ENCODE measurements around the gene ACVR1B.

ACVR1B gene

DNA sequence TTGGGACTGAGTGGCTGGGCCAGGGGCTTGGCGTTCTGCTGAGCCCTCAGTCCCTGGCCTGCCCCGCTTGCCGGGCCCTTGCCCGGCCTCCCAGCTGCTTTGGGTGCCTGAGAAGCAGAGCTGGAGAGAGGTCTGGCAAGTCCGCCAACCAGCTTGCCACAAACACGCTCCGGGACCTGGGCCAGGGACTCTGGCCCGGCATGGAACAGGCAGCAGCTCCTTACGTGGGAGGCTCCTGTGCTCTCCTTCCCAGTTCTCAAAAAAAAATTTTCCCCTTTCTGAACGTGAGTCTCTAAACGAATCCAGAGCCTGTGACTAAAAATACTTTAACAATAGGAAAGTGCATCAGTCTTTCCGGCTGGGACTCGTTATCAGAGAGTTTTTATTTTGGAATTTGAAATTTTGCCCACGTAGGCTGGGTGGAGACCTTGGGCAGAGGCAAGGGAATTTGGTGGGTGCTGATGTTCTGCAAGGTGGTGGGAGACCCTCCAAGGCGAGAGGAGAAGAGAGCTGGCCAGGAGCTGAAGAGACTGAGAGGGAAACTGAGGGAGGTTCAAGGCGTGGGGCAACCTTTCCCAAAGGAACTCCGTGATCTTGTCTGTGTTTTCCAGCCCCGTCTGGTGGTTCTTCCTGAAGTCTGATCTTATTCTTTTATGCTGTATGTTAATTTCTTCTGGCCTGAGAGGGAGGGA lies 92.9 kb downstream of the ACVR1B start:
- DNase-seq (ENCODE audit: low spot score): peak; percentile 79

DNA sequence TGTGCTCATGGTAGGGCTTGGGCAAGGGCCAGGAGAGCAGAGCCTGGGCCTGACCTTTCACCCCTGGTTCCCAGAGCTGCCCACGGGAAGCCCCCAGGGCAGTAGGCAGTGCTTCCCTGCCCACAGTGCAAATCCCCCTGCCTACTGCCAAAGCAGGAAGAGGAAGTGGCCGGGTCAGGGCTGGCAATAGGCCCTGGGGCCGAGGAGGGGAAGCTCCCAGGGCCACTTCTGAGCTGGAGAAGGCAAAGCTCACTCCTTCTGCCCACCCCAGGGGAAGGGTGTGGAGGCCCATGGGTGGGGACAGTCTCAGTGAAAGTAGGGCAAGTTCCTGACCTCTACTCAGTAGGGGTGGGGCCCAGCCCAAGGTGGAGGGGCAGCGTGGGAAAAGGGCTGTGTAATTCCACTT lies 94.3 kb downstream of the ACVR1B start:
- no peak for DNase-seq (ENCODE audit: low spot score)
